Upper lobe of right lung (tissue), 1 donor: Measurements from ENCODE around the gene IGDCC3. TPM values are rescaled to one million over a fixed set of nuclear protein-coding genes. Genes with fewer than 3 reads are reported as not detected.

Experiments
- ATAC-seq: fragments of 200-7000 bp; cut with Tn5 transposase; one replicate; pipeline ENCODE4 v1.9.1; 2020; ENCODE audit warnings: mild to moderate bottlenecking, moderate library complexity
- DNase-seq: peaks from one replicate; pipeline ENCODE4 v3.0.0-alpha.2; 2020
- H3K27ac ChIP-seq: fragments of 200-600 bp; one replicate; pipeline ENCODE4 v1.8.0; 2022
- H3K27me3 ChIP-seq: fragments of 200-600 bp; one replicate; pipeline ENCODE4 v1.8.0; 2022; ENCODE audit warnings: mild to moderate bottlenecking
- H3K36me3 ChIP-seq: fragments of 200-600 bp; one replicate; pipeline ENCODE4 v1.8.0; 2022
- H3K4me1 ChIP-seq: fragments of 200-600 bp; one replicate; pipeline ENCODE4 v1.8.0; 2022
- H3K4me3 ChIP-seq: fragments of 200-600 bp; one replicate; pipeline ENCODE4 v1.8.0; 2022; ENCODE audit warnings: mild to moderate bottlenecking
- H3K9me3 ChIP-seq: fragments of 200-600 bp; one replicate; pipeline ENCODE4 v1.8.0; 2022
- CTCF ChIP-seq: fragments of 200-600 bp; IDR thresholded peaks from one replicate; pipeline ENCODE4 v1.8.0; 2022; ENCODE audit warnings: antibody characterized with exemption
- intact Hi-C: fragments of 100-400 bp; cut with DNase I; formaldehyde crosslinking; loops from one replicate; pipeline ENCODE4 v1.11.0; 2022
- total RNA-seq: library from RNA; stranded (reverse); fragmentation: NEBNext Ultra II Directional; extraction: Animal tissue kit (Norgen Biotek cat#: 25700); gene quantifications from one replicate; pipeline ENCODE4 v1.2.1, GENCODE V29; 2021
- donor health status: DM: no; HTN: yes; CAD: no; lungs with severe emphysema.

Gene IGDCC3
- total RNA-seq, 1 donor from 2014 or later, result not detected

- Histone ChIP-seq H3K27ac (no peak overlapping the region), H3K9me3 (no peaks in the 10 kb centered on the region), H3K36me3 (no peaks in the 10 kb centered on the region), H3K4me3 (no peak overlapping the region), H3K4me1 (no peaks in the 10 kb centered on the region), H3K27me3 (peaks cover 5% of the 10 kb centered on the region)
- DNase-seq (no peak), ATAC-seq (peak; percentile 21)
- TF ChIP-seq CTCF, result no peak
- intact Hi-C loops, result no loop called here
Measured at GRCh38 chr15:65410036-65410435, 32.2 kb upstream of the IGDCC3 start.

GRCh38 chr15:65409036-65409631, 31.3 kb upstream of the IGDCC3 start:
- Histone ChIP-seq H3K4me3 (no peak overlapping the region), H3K27ac (no peak overlapping the region), H3K36me3 (no peaks in the 10 kb centered on the region), H3K27me3 (peaks cover 5% of the 10 kb centered on the region), H3K4me1 (no peaks in the 10 kb centered on the region), H3K9me3 (no peaks in the 10 kb centered on the region)
- intact Hi-C loops, result no loop called here
- ATAC-seq (no peak), DNase-seq (no peak)
- TF ChIP-seq CTCF, result no peak

GRCh38 chr15:65408324-65409035, 30.7 kb upstream of the IGDCC3 start:
- H3K27me3 ChIP-seq, result peaks cover 5% of the 10 kb centered on the region
- H3K4me1 ChIP-seq, result no peaks in the 10 kb centered on the region
- H3K4me3 ChIP-seq, result no peak overlapping the region
- H3K9me3 ChIP-seq, result no peaks in the 10 kb centered on the region
- DNase-seq (no peak), ATAC-seq (no peak)
- no peaks in the 10 kb centered on the region for H3K36me3 ChIP-seq
- no peak overlapping the region for H3K27ac ChIP-seq
- intact Hi-C loops, result no loop called here
- TF ChIP-seq CTCF, result no peak

- no peak overlapping the region for H3K27ac ChIP-seq
- no peak for DNase-seq
- H3K9me3 ChIP-seq, result no peaks in the 10 kb centered on the region
- no peak for TF ChIP-seq CTCF
- ATAC-seq, result no peak
- peaks cover 5% of the 10 kb centered on the region for H3K27me3 ChIP-seq
- H3K4me1 ChIP-seq, result peaks cover 5% of the 10 kb centered on the region
- no peak overlapping the region for H3K4me3 ChIP-seq
- intact Hi-C loops, result no loop called here
- H3K36me3 ChIP-seq, result no peaks in the 10 kb centered on the region
Measured at GRCh38 chr15:65406424-65407000, 28.7 kb upstream of the IGDCC3 start.

GRCh38 chr15:65405791-65406423, 28.1 kb upstream of the IGDCC3 start:
- no peak for TF ChIP-seq CTCF
- H3K36me3 ChIP-seq, result no peaks in the 10 kb centered on the region
- no peak overlapping the region for H3K4me3 ChIP-seq
- no peak for DNase-seq
- peaks cover 5% of the 10 kb centered on the region for H3K27me3 ChIP-seq
- no peak for ATAC-seq
- H3K4me1 ChIP-seq, result peaks cover 11% of the 10 kb centered on the region
- no peak overlapping the region for H3K27ac ChIP-seq
- H3K9me3 ChIP-seq, result no peaks in the 10 kb centered on the region
- intact Hi-C loops, result no loop called here
